ENCODE data around the gene EDNRB.

Gene EDNRB

GRCh38 chr13:77925616-77926015 lies 7.0 kb upstream of the EDNRB start:
- no peaks in the 10 kb centered on the region for H3K4me1 ChIP-seq (ENCODE audit: insufficient read depth, insufficient read length)
- H3K36me3 ChIP-seq (ENCODE audit: insufficient read depth, insufficient read length, low read length), result no peaks in the 10 kb centered on the region
- no peak for DNase-seq (ENCODE audit: low read depth, low spot score)
- H3K9me3 ChIP-seq (ENCODE audit: insufficient read depth, low read length), result no peaks in the 10 kb centered on the region
- no peak overlapping the region for H3K4me3 ChIP-seq (ENCODE audit: insufficient read length, low read depth)
- TF ChIP-seq ZNF274 (IDR thresholded peaks at IDR 0.05; ENCODE audit: low read depth, low read length), result no peak
- TF ChIP-seq SUZ12 (IDR thresholded peaks at IDR 0.05; ENCODE audit: extremely low read depth, insufficient read depth, insufficient read length), result no peak
- TF ChIP-seq YY1 (IDR thresholded peaks at IDR 0.05; ENCODE audit: insufficient read depth, insufficient read length), result no peak
- H3K9ac ChIP-seq (ENCODE audit: insufficient read length, low read depth), result no peak overlapping the region
- no peaks in the 10 kb centered on the region for H3K27me3 ChIP-seq (ENCODE audit: insufficient read depth, insufficient read length)

- Histone ChIP-seq H3K9me3 (ENCODE audit: insufficient read depth, low read length) (no peaks in the 10 kb centered on the region), H3K4me3 (ENCODE audit: insufficient read length, low read depth) (peak overlapping the region; percentile 41), H3K36me3 (ENCODE audit: insufficient read depth, insufficient read length, low read length) (no peaks in the 10 kb centered on the region), H3K4me1 (ENCODE audit: insufficient read depth, insufficient read length) (no peaks in the 10 kb centered on the region), H3K27me3 (ENCODE audit: insufficient read depth, insufficient read length) (peaks cover 13% of the 10 kb centered on the region), H3K9ac (ENCODE audit: insufficient read length, low read depth) (no peak overlapping the region)
- DNase-seq (ENCODE audit: low read depth, low spot score), result no peak
- TF ChIP-seq SUZ12 (IDR thresholded peaks at IDR 0.05; ENCODE audit: extremely low read depth, insufficient read depth, insufficient read length) (no peak), ZNF274 (IDR thresholded peaks at IDR 0.05; ENCODE audit: low read depth, low read length) (no peak), YY1 (IDR thresholded peaks at IDR 0.05; ENCODE audit: insufficient read depth, insufficient read length) (no peak)
These were observed 1.3 kb upstream of the EDNRB start for GRCh38 chr13:77919921-77920294.

GRCh38 chr13:77919246-77919920 lies 752 bp upstream of the EDNRB start:
- Histone ChIP-seq H3K9me3 (ENCODE audit: insufficient read depth, low read length) (no peaks in the 10 kb centered on the region), H3K4me3 (ENCODE audit: insufficient read length, low read depth) (peak overlapping the region; percentile 41), H3K27me3 (ENCODE audit: insufficient read depth, insufficient read length) (peaks cover 13% of the 10 kb centered on the region), H3K36me3 (ENCODE audit: insufficient read depth, insufficient read length, low read length) (no peaks in the 10 kb centered on the region), H3K4me1 (ENCODE audit: insufficient read depth, insufficient read length) (no peaks in the 10 kb centered on the region), H3K9ac (ENCODE audit: insufficient read length, low read depth) (no peak overlapping the region)
- no peak for DNase-seq (ENCODE audit: low read depth, low spot score)
- TF ChIP-seq ZNF274 (IDR thresholded peaks at IDR 0.05; ENCODE audit: low read depth, low read length) (no peak), SUZ12 (IDR thresholded peaks at IDR 0.05; ENCODE audit: extremely low read depth, insufficient read depth, insufficient read length) (no peak), YY1 (IDR thresholded peaks at IDR 0.05; ENCODE audit: insufficient read depth, insufficient read length) (no peak)

GRCh38 chr13:77916488-77916887 lies 2.1 kb downstream of the EDNRB start:
- Histone ChIP-seq H3K36me3 (ENCODE audit: insufficient read depth, insufficient read length, low read length) (no peaks in the 10 kb centered on the region), H3K9ac (ENCODE audit: insufficient read length, low read depth) (no peak overlapping the region), H3K4me1 (ENCODE audit: insufficient read depth, insufficient read length) (no peaks in the 10 kb centered on the region), H3K4me3 (ENCODE audit: insufficient read length, low read depth) (no peak overlapping the region), H3K27me3 (ENCODE audit: insufficient read depth, insufficient read length) (peaks cover 13% of the 10 kb centered on the region), H3K9me3 (ENCODE audit: insufficient read depth, low read length) (no peaks in the 10 kb centered on the region)
- DNase-seq (ENCODE audit: low read depth, low spot score), result no peak
- no peak for TF ChIP-seq SUZ12 (IDR thresholded peaks at IDR 0.05; ENCODE audit: extremely low read depth, insufficient read depth, insufficient read length)
- TF ChIP-seq ZNF274 (IDR thresholded peaks at IDR 0.05; ENCODE audit: low read depth, low read length), result no peak
- no peak for TF ChIP-seq YY1 (IDR thresholded peaks at IDR 0.05; ENCODE audit: insufficient read depth, insufficient read length)

- no peak for DNase-seq (ENCODE audit: low read depth, low spot score)
These were observed 2.9 kb downstream of the EDNRB start for GRCh38 chr13:77915686-77916085.

GRCh38 chr13:77913003-77913402 lies 5.6 kb downstream of the EDNRB start:
- Histone ChIP-seq H3K36me3 (ENCODE audit: insufficient read depth, insufficient read length, low read length) (no peaks in the 10 kb centered on the region), H3K9me3 (ENCODE audit: insufficient read depth, low read length) (no peaks in the 10 kb centered on the region), H3K4me3 (ENCODE audit: insufficient read length, low read depth) (no peak overlapping the region), H3K4me1 (ENCODE audit: insufficient read depth, insufficient read length) (no peaks in the 10 kb centered on the region), H3K9ac (ENCODE audit: insufficient read length, low read depth) (no peak overlapping the region), H3K27me3 (ENCODE audit: insufficient read depth, insufficient read length) (peaks cover 4% of the 10 kb centered on the region)
- TF ChIP-seq SUZ12 (IDR thresholded peaks at IDR 0.05; ENCODE audit: extremely low read depth, insufficient read depth, insufficient read length) (no peak), YY1 (IDR thresholded peaks at IDR 0.05; ENCODE audit: insufficient read depth, insufficient read length) (no peak), ZNF274 (IDR thresholded peaks at IDR 0.05; ENCODE audit: low read depth, low read length) (no peak)
- DNase-seq (ENCODE audit: low read depth, low spot score), result no peak

More at GRCh38 chr13:77915686-77916085, 2.9 kb downstream of the EDNRB start:
- Histone ChIP-seq H3K9me3 (ENCODE audit: insufficient read depth, low read length) (no peaks in the 10 kb centered on the region), H3K36me3 (ENCODE audit: insufficient read depth, insufficient read length, low read length) (no peaks in the 10 kb centered on the region), H3K9ac (ENCODE audit: insufficient read length, low read depth) (no peak overlapping the region), H3K4me3 (ENCODE audit: insufficient read length, low read depth) (no peak overlapping the region), H3K27me3 (ENCODE audit: insufficient read depth, insufficient read length) (peaks cover 13% of the 10 kb centered on the region), H3K4me1 (ENCODE audit: insufficient read depth, insufficient read length) (no peaks in the 10 kb centered on the region)
- TF ChIP-seq YY1 (IDR thresholded peaks at IDR 0.05; ENCODE audit: insufficient read depth, insufficient read length) (no peak), ZNF274 (IDR thresholded peaks at IDR 0.05; ENCODE audit: low read depth, low read length) (no peak), SUZ12 (IDR thresholded peaks at IDR 0.05; ENCODE audit: extremely low read depth, insufficient read depth, insufficient read length) (no peak)

- H3K27me3 ChIP-seq (ENCODE audit: insufficient read depth, insufficient read length), result no peaks in the 10 kb centered on the region
- no peak for DNase-seq (ENCODE audit: low read depth, low spot score)
- H3K9me3 ChIP-seq (ENCODE audit: insufficient read depth, low read length), result no peaks in the 10 kb centered on the region
- H3K4me3 ChIP-seq (ENCODE audit: insufficient read length, low read depth), result no peak overlapping the region
- H3K9ac ChIP-seq (ENCODE audit: insufficient read length, low read depth), result no peak overlapping the region
- no peaks in the 10 kb centered on the region for H3K4me1 ChIP-seq (ENCODE audit: insufficient read depth, insufficient read length)
- TF ChIP-seq SUZ12 (IDR thresholded peaks at IDR 0.05; ENCODE audit: extremely low read depth, insufficient read depth, insufficient read length) (no peak), YY1 (IDR thresholded peaks at IDR 0.05; ENCODE audit: insufficient read depth, insufficient read length) (no peak), ZNF274 (IDR thresholded peaks at IDR 0.05; ENCODE audit: low read depth, low read length) (no peak)
- no peaks in the 10 kb centered on the region for H3K36me3 ChIP-seq (ENCODE audit: insufficient read depth, insufficient read length, low read length)
These were observed 6.9 kb downstream of the EDNRB start for GRCh38 chr13:77911751-77912150.

Data from NT2/D1 (cell line).